Right lobe of liver (tissue), 4 donors: ENCODE measurements around the gene POU1F1.

Experiments used
- CTCF ChIP-seq, 4 donors: fragments of 200-600 bp in 3 of 4; fragments of 450-650 bp in 1 of 4; IDR thresholded peaks; one replicate each; pipeline versions ENCODE4 v1.5.1 to v1.8.0; 2016 to 2022; ENCODE audit warnings: antibody characterized with exemption in 4 of 4, mild to moderate bottlenecking in 2 of 4
- POLR2A ChIP-seq: fragments of 450-650 bp; IDR thresholded peaks from one replicate; pipeline ENCODE4 v1.6.1; 2017; ENCODE audit warnings: antibody characterized with exemption, mild to moderate bottlenecking
- donor health status: DM: no; HTN: no; CAD: no.
- donor health status: DM: no; HTN: no; CAD: no.
- donor health status: DM: no; HTN: yes; CAD: no.

- no peak for TF ChIP-seq POLR2A
- peak; percentile 55 to 78 (median 71) for TF ChIP-seq CTCF (IDR thresholded peaks at IDR 0.05)
Measured at GRCh38 chr3:87260270-87260669, 16.1 kb downstream of the POU1F1 start.
